OCI-LY1 (cell line): ENCODE measurements around the gene MYF6.

Experiments
- H2AFZ ChIP-seq: fragments of 200-600 bp; sonication (generic), shearing (Covaris generic); 2 replicates; pipeline ENCODE4 v1.6.0; 2014; ENCODE audit warnings: antibody characterized with exemption, mild to moderate bottlenecking, low read length
- H3F3A ChIP-seq: fragments of 200-600 bp; sonication (generic), shearing (Covaris generic); 2 replicates; pipeline ENCODE4 v1.6.0; 2014; ENCODE audit warnings: mild to moderate bottlenecking, antibody characterized with exemption, low read length, moderate library complexity; ENCODE audit not compliant: insufficient read depth
- H3K27ac ChIP-seq: fragments of 200-600 bp; sonication (generic); 2 replicates; pipeline ENCODE4 v1.5.1; 2014; ENCODE audit warnings: low read length, mixed run types, mild to moderate bottlenecking, low read depth; ENCODE audit not compliant: poor library complexity, severe bottlenecking
- H3K27me3 ChIP-seq: fragments of 200-600 bp; sonication (generic); 2 replicates; pipeline ENCODE4 v1.6.0; 2014; ENCODE audit warnings: antibody characterized with exemption, mild to moderate bottlenecking, low read length, moderate library complexity; ENCODE audit not compliant: insufficient read depth
- H3K36me3 ChIP-seq: fragments of 200-600 bp; sonication (generic); 2 replicates; pipeline ENCODE4 v1.6.1; 2014; ENCODE audit warnings: mild to moderate bottlenecking, antibody characterized with exemption, low read length, moderate library complexity, mixed read lengths; ENCODE audit not compliant: insufficient read depth
- H3K4me1 ChIP-seq: fragments of 200-600 bp; sonication (generic); 2 replicates; pipeline ENCODE4 v1.5.1; 2014; ENCODE audit warnings: mild to moderate bottlenecking, low read length, moderate library complexity; ENCODE audit not compliant: insufficient read depth, severe bottlenecking
- H3K4me2 ChIP-seq: fragments of 200-600 bp; sonication (generic), shearing (Covaris generic); 2 replicates; pipeline ENCODE4 v1.6.1; 2014; ENCODE audit warnings: low read length
- H3K4me3 ChIP-seq: fragments of 200-600 bp; sonication (generic); 2 replicates; pipeline ENCODE4 v1.5.1; 2014; ENCODE audit warnings: low read length, low read depth, mild to moderate bottlenecking, mixed read lengths; ENCODE audit not compliant: poor library complexity, severe bottlenecking
- H3K79me2 ChIP-seq: fragments of 200-600 bp; shearing (Covaris generic); 2 replicates; pipeline ENCODE4 v1.6.1; 2016; ENCODE audit warnings: mixed run types, low read length, mixed read lengths; ENCODE audit not compliant: insufficient read depth
- H3K9ac ChIP-seq: fragments of 200-600 bp; sonication (generic), shearing (Covaris generic); 2 replicates; pipeline ENCODE4 v1.6.1; 2014; ENCODE audit warnings: mild to moderate bottlenecking, low read length, mixed read lengths
- H3K9me2 ChIP-seq: fragments of 200-600 bp; sonication (generic), shearing (Covaris generic); 2 replicates; pipeline ENCODE4 v1.6.1; 2014; ENCODE audit warnings: low read depth, mild to moderate bottlenecking, low read length, mixed read lengths
- H3K9me3 ChIP-seq: fragments of 200-600 bp; shearing (Covaris generic); 2 replicates; pipeline ENCODE4 v1.6.1; 2014; ENCODE audit warnings: low read length, mixed read lengths
- H4K20me1 ChIP-seq: fragments of 200-600 bp; sonication (generic), shearing (Covaris generic); 2 replicates; pipeline ENCODE4 v1.6.0; 2016; ENCODE audit warnings: mild to moderate bottlenecking, low read length; ENCODE audit not compliant: insufficient read depth
- EZH2 ChIP-seq: fragments of 200-600 bp; sonication (generic), shearing (Covaris generic); IDR thresholded peaks from 2 replicates; pipeline ENCODE4 v1.8.0; 2017; ENCODE audit warnings: borderline replicate concordance, mixed run types, mild to moderate bottlenecking, antibody characterized with exemption, low read length, moderate library complexity, mixed read lengths
- TF ChIP-seq, protein P1 (sequence below): fragments of 200-600 bp; sonication (generic), shearing (Covaris generic); IDR thresholded peaks from 2 replicates; pipeline ENCODE4 v1.5.1; 2017; ENCODE audit warnings: mild to moderate bottlenecking, antibody characterized with exemption, low read length, moderate library complexity, mixed read lengths

The MYF6 gene

DNA sequence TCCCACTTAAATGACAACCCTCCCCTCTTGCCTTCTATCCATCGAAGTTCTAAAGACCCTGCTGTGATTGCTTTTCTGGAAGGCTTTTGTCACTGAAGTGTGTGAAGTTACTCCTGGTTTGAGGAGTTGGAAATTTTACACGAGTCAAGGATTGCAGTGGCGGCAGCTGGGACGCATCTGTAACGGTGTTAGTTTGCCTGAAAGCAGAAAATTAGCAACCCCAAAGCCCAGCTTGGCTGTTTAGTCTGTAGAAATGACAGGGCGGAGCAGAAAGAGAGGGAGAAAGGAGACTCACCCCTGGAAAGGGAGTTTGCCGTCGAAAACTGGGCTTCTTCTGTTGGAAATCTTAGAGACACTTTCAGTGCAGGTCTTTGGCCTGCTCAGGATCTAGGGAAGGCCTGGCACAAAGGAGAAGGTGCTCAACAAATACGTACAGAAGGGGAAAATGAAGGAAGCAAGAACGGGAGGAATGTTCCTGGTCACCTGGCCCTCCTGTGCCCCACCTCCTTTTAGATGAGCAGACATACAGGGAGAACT is 8.3 kb downstream of the MYF6 start:
- H3K4me1 ChIP-seq: no peaks in the 10 kb centered on the region
- TF ChIP-seq, protein P1, sequence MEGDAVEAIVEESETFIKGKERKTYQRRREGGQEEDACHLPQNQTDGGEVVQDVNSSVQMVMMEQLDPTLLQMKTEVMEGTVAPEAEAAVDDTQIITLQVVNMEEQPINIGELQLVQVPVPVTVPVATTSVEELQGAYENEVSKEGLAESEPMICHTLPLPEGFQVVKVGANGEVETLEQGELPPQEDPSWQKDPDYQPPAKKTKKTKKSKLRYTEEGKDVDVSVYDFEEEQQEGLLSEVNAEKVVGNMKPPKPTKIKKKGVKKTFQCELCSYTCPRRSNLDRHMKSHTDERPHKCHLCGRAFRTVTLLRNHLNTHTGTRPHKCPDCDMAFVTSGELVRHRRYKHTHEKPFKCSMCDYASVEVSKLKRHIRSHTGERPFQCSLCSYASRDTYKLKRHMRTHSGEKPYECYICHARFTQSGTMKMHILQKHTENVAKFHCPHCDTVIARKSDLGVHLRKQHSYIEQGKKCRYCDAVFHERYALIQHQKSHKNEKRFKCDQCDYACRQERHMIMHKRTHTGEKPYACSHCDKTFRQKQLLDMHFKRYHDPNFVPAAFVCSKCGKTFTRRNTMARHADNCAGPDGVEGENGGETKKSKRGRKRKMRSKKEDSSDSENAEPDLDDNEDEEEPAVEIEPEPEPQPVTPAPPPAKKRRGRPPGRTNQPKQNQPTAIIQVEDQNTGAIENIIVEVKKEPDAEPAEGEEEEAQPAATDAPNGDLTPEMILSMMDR: no peak
- no peak for TF ChIP-seq EZH2
- no peak overlapping the region for H3K9ac ChIP-seq
- H3K27me3 ChIP-seq: no peaks in the 10 kb centered on the region
- no peak overlapping the region for H3K4me3 ChIP-seq
- no peaks in the 10 kb centered on the region for H3K36me3 ChIP-seq
- no peaks in the 10 kb centered on the region for H4K20me1 ChIP-seq
- H3K27ac ChIP-seq: no peak overlapping the region
- no peak overlapping the region for H2AFZ ChIP-seq
- no peaks in the 10 kb centered on the region for H3F3A ChIP-seq
- H3K79me2 ChIP-seq: no peaks in the 10 kb centered on the region
- H3K9me2 ChIP-seq: no peaks in the 10 kb centered on the region
- no peak overlapping the region for H3K4me2 ChIP-seq
- H3K9me3 ChIP-seq: no peaks in the 10 kb centered on the region

DNA sequence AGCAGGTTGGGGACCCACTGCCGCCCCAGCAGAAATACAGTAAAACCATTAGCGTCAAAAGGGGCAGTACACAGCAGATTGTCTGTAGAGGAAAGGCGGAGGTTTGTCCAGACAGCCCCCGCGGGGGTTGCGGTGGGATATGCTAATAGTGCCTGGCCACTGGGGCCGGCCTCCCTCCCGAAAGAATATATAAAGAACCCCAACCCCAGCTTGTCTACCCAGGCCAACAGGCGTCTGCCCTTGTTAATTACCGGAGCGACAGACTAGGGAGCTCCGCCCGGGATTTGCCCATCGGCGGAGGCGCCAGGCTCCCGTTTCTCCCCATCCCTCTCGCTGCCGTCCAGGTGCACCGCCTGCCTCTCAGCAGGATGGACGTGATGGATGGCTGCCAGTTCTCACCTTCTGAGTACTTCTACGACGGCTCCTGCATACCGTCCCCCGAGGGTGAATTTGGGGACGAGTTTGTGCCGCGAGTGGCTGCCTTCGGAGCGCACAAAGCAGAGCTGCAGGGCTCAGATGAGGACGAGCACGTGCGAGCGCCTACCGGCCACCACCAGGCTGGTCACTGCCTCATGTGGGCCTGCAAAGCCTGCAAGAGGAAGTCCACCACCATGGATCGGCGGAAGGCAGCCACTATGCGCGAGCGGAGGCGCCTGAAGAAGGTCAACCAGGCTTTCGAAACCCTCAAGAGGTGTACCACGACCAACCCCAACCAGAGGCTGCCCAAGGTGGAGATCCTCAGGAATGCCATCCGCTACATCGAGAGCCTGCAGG is 9.4 kb downstream of the MYF6 start, which contains the start of gene MYF5:
Gene MYF5 (plus strand): TSS at position 217 of the 774 bp plus-strand sequence. CDS start 152 bp downstream, at position 369.
- H3K79me2 ChIP-seq: no peaks in the 10 kb centered on the region
- H3K9me3 ChIP-seq: no peaks in the 10 kb centered on the region
- no peaks in the 10 kb centered on the region for H4K20me1 ChIP-seq
- H3K9ac ChIP-seq: no peak within 1 kb of the TSS
- H3K4me1 ChIP-seq: no peaks in the 10 kb centered on the region
- no peak within 1 kb of the TSS for H3K4me2 ChIP-seq
- no peaks in the 10 kb centered on the region for H3K27me3 ChIP-seq
- H3K9me2 ChIP-seq: no peaks in the 10 kb centered on the region
- H3K4me3 ChIP-seq: no peak within 1 kb of the TSS
- H2AFZ ChIP-seq: no peak within 1 kb of the TSS
- TF ChIP-seq, protein P1: no peak
- TF ChIP-seq EZH2: no peak
- H3K27ac ChIP-seq: no peak within 1 kb of the TSS
- no peaks in the 10 kb centered on the region for H3F3A ChIP-seq
- H3K36me3 ChIP-seq: no peaks in the 10 kb centered on the region

DNA sequence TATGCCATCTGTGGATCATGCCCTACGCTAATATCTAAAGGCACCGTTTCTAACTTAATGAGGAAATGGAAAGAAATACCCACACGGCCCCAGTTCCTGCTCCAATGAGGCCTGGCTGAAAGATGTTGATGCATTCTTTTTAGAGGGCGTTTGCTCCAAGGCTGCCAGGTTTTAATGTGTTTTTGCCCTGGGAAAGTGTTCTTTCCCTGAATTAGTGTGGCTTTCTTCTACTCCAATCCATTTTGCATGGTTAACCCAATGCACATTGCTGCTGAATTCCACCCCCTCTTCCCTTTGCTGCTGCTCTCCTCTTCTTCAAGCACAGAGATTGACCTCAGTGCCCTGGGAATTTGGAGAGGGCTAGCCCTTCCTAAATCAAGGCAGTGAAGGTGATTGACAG is 10.4 kb downstream of the MYF6 start:
- no peaks in the 10 kb centered on the region for H4K20me1 ChIP-seq

More for the DNA sequence above, 10.4 kb downstream of the MYF6 start:
- no peak overlapping the region for H3K27ac ChIP-seq
- H3K9me2 ChIP-seq: no peaks in the 10 kb centered on the region
- H3K4me1 ChIP-seq: no peaks in the 10 kb centered on the region
- no peaks in the 10 kb centered on the region for H3F3A ChIP-seq
- H3K9ac ChIP-seq: no peak overlapping the region
- no peak for TF ChIP-seq EZH2
- TF ChIP-seq, protein P1: no peak
- H3K36me3 ChIP-seq: no peaks in the 10 kb centered on the region
- no peak overlapping the region for H2AFZ ChIP-seq
- H3K79me2 ChIP-seq: no peaks in the 10 kb centered on the region
- no peak overlapping the region for H3K4me2 ChIP-seq
- no peaks in the 10 kb centered on the region for H3K9me3 ChIP-seq
- H3K27me3 ChIP-seq: no peaks in the 10 kb centered on the region
- no peak overlapping the region for H3K4me3 ChIP-seq
